GM23338 (cell line): ENCODE measurements around the gene SCLT1. TPM values are rescaled to one million over a fixed set of nuclear protein-coding genes. Genes with fewer than 3 reads are reported as not detected.

Source experiments
- ATAC-seq: fragments of 200-7000 bp; cut with Tn5 transposase; 3 replicates; pipeline ENCODE4 v1.9.1; 2020
- DNase-seq: peaks from one replicate; pipeline ENCODE4 v3.0.0-alpha.2; 2015; ENCODE audit warnings: low spot score
- H2AFZ ChIP-seq: fragments of 200-600 bp; sonication (generic); 2 replicates; pipeline ENCODE4 v1.8.0; 2016; ENCODE audit warnings: antibody characterized with exemption, mild to moderate bottlenecking, moderate library complexity
- H3F3A ChIP-seq: fragments of 200-600 bp; sonication (generic); replicated peaks from 2 replicates; pipeline ENCODE4 v1.8.0; 2017; ENCODE audit warnings: antibody characterized with exemption, mixed run types, low read depth
- H3K27ac ChIP-seq: fragments of 200-600 bp; sonication (generic); 2 replicates; pipeline ENCODE4 v1.6.1; 2016; ENCODE audit warnings: low read depth
- H3K27me3 ChIP-seq: fragments of 200-600 bp; sonication (generic); 2 replicates; pipeline ENCODE4 v1.8.0; 2016; ENCODE audit warnings: mild to moderate bottlenecking, mixed run types, moderate library complexity; ENCODE audit not compliant: insufficient read depth
- H3K36me3 ChIP-seq: fragments of 200-600 bp; sonication (generic); 2 replicates; pipeline ENCODE4 v1.8.0; 2016; ENCODE audit warnings: mild to moderate bottlenecking; ENCODE audit not compliant: insufficient read depth
- H3K4me1 ChIP-seq: fragments of 200-600 bp; sonication (generic); 2 replicates; pipeline ENCODE4 v1.8.0; 2016; ENCODE audit warnings: mild to moderate bottlenecking, moderate library complexity; ENCODE audit not compliant: insufficient read depth
- H3K4me2 ChIP-seq: fragments of 200-600 bp; sonication (generic); 2 replicates; pipeline ENCODE4 v1.7.1; 2017; ENCODE audit warnings: mixed run types
- H3K4me3 ChIP-seq: fragments of 200-600 bp; sonication (generic); 2 replicates; pipeline ENCODE4 v1.6.1; 2016; ENCODE audit warnings: mixed run types
- H3K79me2 ChIP-seq: fragments of 200-600 bp; sonication (generic); replicated peaks from 2 replicates; pipeline ENCODE4 v1.8.0; 2017; ENCODE audit warnings: mild to moderate bottlenecking; ENCODE audit not compliant: insufficient read depth
- H3K9me2 ChIP-seq: fragments of 200-600 bp; sonication (generic); 2 replicates; pipeline ENCODE4 v1.8.0; 2017; ENCODE audit not compliant: insufficient read depth
- H4K20me1 ChIP-seq: fragments of 200-600 bp; sonication (generic); replicated peaks from 2 replicates; pipeline ENCODE4 v1.8.0; 2017; ENCODE audit warnings: mild to moderate bottlenecking; ENCODE audit not compliant: insufficient read depth
- H3K27ac Mint-ChIP-seq: 2 replicates; pipeline ENCODE4 v1.8.0; 2020; ENCODE audit warnings: inconsistent platforms, mild to moderate bottlenecking, moderate library complexity, mixed read lengths
- H3K27me3 Mint-ChIP-seq: 3 replicates; pipeline ENCODE4 v1.8.0; 2022; ENCODE audit warnings: low read depth, mild to moderate bottlenecking, moderate library complexity, mixed read lengths, inconsistent platforms; ENCODE audit not compliant: insufficient read depth, poor library complexity
- H3K36me3 Mint-ChIP-seq: 3 replicates; pipeline ENCODE4 v1.8.0; 2021; ENCODE audit warnings: low read depth, mild to moderate bottlenecking, inconsistent platforms, moderate library complexity, mixed read lengths
- H3K4me1 Mint-ChIP-seq: 3 replicates; pipeline ENCODE4 v1.8.0; 2020; ENCODE audit warnings: mild to moderate bottlenecking, inconsistent platforms, mixed read lengths
- H3K4me3 Mint-ChIP-seq: 3 replicates; pipeline ENCODE4 v1.8.0; 2021; ENCODE audit warnings: moderate library complexity, mild to moderate bottlenecking, inconsistent platforms, mixed read lengths
- H3K9me3 Mint-ChIP-seq: 3 replicates; pipeline ENCODE4 v1.8.0; 2020; ENCODE audit warnings: moderate library complexity, mild to moderate bottlenecking, inconsistent platforms, mixed read lengths
- CREB1 ChIP-seq: fragments of 250-450 bp; sonication (Bioruptor Pico); IDR thresholded peaks from 2 replicates; pipeline ENCODE4 v1.5.0; 2020; ENCODE audit warnings: low read depth, mild to moderate bottlenecking, moderate library complexity
- EZH2 ChIP-seq: fragments of 200-600 bp; sonication (generic); IDR thresholded peaks from one replicate; pipeline ENCODE4 v1.8.0; 2017; ENCODE audit warnings: antibody characterized with exemption, mild to moderate bottlenecking, low read depth; ENCODE audit not compliant: unreplicated experiment
- JUNB ChIP-seq: IDR thresholded peaks from one replicate; pipeline ENCODE4 v1.6.1; 2016; ENCODE audit warnings: antibody characterized with exemption; ENCODE audit not compliant: unreplicated experiment
- NANOG ChIP-seq: IDR thresholded peaks from 2 replicates; pipeline ENCODE4 v1.6.1; 2016; ENCODE audit warnings: antibody characterized with exemption, borderline replicate concordance
- POLR2AphosphoS5 ChIP-seq: IDR thresholded peaks from 2 replicates; pipeline ENCODE4 v1.6.1; 2016; ENCODE audit warnings: antibody characterized with exemption, low read depth
- STAT1 ChIP-seq: IDR thresholded peaks from one replicate; pipeline ENCODE4 v1.6.1; 2016; ENCODE audit warnings: antibody characterized with exemption; ENCODE audit not compliant: unreplicated experiment
- ZNF462 ChIP-seq: fragments of 250-450 bp; sonication (Bioruptor Pico); IDR thresholded peaks from 2 replicates; pipeline ENCODE4 v1.5.0; 2020; ENCODE audit warnings: mild to moderate bottlenecking, moderate library complexity
- polyA plus RNA-seq: library from polyadenylated mRNA; unstranded; fragments of >200 nt; fragmentation: Nextera tagmentation; extraction: Ambion mirVana; gene quantifications from 2 replicates; pipeline ENCODE4 v1.2.1, GENCODE V29; 2016
- total RNA-seq: library from RNA; depleted of rRNA; stranded (reverse); fragments of >200 nt; shearing (Covaris generic); gene quantifications from 2 replicates; pipeline ENCODE4 v1.2.3, GENCODE V29; 2014
- TF ChIP-seq, protein P1 (sequence below): IDR thresholded peaks from one replicate; pipeline ENCODE4 v1.6.1; 2018; ENCODE audit warnings: antibody characterized with exemption; ENCODE audit not compliant: unreplicated experiment

SCLT1 gene
- total and polyA plus RNA-seq, 2 experiments from 2014 or later, result 18.5 to 18.9 TPM

DNA sequence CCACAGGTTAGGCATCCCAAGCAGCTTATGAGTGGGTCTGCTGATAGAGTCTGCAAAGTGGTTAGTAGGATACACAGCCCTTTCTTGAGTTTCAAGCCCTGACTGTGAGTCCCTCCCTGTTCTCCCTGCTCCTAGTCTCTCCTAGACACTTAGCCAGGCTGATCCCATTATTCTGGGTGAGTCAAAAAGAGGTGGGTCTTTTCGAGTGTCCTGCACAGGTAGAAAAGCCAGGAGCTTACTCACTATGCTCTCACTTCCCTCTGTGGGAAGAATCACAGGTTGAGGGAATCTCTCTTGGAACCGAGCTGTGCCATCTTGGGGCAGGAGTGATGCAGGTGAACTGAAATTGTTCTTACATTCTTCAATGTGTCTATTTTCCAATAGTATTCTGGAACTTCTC lies 29.7 kb downstream of the SCLT1 start (continued):
- no peak for TF ChIP-seq ZNF462 (CRISPR knock-in tag)
- no peak for TF ChIP-seq JUNB
- TF ChIP-seq EZH2, result no peak
- TF ChIP-seq CREB1, result no peak
- TF ChIP-seq STAT1, result no peak
- TF ChIP-seq NANOG, result no peak

- Mint-ChIP-seq H3K9me3 (peaks cover 66% of the 10 kb centered on the region), H3K4me3 (no peak overlapping the region), H3K36me3 (peaks cover 63% of the 10 kb centered on the region), H3K27ac (no peak overlapping the region), H3K4me1 (no peaks in the 10 kb centered on the region), H3K27me3 (peaks cover 2% of the 10 kb centered on the region)
- DNase-seq (no peak), ATAC-seq (no peak)
- no peaks in the 10 kb centered on the region for H3K9me2 ChIP-seq
- H4K20me1 ChIP-seq, result no peaks in the 10 kb centered on the region
- no peaks in the 10 kb centered on the region for H3F3A ChIP-seq
- H3K4me3 ChIP-seq, result no peak overlapping the region; the same call in 1 of the 2 replicates
- H3K4me2 ChIP-seq, result no peak overlapping the region
- H3K36me3 ChIP-seq, result peaks cover 20% of the 10 kb centered on the region
- no peaks in the 10 kb centered on the region for H3K79me2 ChIP-seq
- no peaks in the 10 kb centered on the region for H3K27me3 ChIP-seq
- no peaks in the 10 kb centered on the region for H3K4me1 ChIP-seq
- H2AFZ ChIP-seq, result no peak overlapping the region
- H3K27ac ChIP-seq, result no peak overlapping the region
- TF ChIP-seq JUNB, result no peak
- TF ChIP-seq POLR2AphosphoS5, result no peak
- TF ChIP-seq, protein P1, sequence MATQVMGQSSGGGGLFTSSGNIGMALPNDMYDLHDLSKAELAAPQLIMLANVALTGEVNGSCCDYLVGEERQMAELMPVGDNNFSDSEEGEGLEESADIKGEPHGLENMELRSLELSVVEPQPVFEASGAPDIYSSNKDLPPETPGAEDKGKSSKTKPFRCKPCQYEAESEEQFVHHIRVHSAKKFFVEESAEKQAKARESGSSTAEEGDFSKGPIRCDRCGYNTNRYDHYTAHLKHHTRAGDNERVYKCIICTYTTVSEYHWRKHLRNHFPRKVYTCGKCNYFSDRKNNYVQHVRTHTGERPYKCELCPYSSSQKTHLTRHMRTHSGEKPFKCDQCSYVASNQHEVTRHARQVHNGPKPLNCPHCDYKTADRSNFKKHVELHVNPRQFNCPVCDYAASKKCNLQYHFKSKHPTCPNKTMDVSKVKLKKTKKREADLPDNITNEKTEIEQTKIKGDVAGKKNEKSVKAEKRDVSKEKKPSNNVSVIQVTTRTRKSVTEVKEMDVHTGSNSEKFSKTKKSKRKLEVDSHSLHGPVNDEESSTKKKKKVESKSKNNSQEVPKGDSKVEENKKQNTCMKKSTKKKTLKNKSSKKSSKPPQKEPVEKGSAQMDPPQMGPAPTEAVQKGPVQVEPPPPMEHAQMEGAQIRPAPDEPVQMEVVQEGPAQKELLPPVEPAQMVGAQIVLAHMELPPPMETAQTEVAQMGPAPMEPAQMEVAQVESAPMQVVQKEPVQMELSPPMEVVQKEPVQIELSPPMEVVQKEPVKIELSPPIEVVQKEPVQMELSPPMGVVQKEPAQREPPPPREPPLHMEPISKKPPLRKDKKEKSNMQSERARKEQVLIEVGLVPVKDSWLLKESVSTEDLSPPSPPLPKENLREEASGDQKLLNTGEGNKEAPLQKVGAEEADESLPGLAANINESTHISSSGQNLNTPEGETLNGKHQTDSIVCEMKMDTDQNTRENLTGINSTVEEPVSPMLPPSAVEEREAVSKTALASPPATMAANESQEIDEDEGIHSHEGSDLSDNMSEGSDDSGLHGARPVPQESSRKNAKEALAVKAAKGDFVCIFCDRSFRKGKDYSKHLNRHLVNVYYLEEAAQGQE, result no peak
Measured at GRCh38 chr4:129062580-129062979, 30.8 kb downstream of the SCLT1 start.
